MM.1S (cell line): ENCODE results near the gene FRAT2.

Source experiments
- EZH2 ChIP-seq: fragments of 300-600 bp; sonication (generic); optimal IDR thresholded peaks from 2 replicates; pipeline ENCODE3; 2017; ENCODE audit warnings: low read depth, mild to moderate bottlenecking, antibody characterized with exemption, low read length, mixed read lengths
- TF ChIP-seq, protein P1 (sequence below): fragments of 300-600 bp; sonication (generic); IDR thresholded peaks from 2 replicates; pipeline ENCODE4 v1.5.1; 2016; ENCODE audit warnings: antibody characterized with exemption, low read length, mixed read lengths

DNA sequence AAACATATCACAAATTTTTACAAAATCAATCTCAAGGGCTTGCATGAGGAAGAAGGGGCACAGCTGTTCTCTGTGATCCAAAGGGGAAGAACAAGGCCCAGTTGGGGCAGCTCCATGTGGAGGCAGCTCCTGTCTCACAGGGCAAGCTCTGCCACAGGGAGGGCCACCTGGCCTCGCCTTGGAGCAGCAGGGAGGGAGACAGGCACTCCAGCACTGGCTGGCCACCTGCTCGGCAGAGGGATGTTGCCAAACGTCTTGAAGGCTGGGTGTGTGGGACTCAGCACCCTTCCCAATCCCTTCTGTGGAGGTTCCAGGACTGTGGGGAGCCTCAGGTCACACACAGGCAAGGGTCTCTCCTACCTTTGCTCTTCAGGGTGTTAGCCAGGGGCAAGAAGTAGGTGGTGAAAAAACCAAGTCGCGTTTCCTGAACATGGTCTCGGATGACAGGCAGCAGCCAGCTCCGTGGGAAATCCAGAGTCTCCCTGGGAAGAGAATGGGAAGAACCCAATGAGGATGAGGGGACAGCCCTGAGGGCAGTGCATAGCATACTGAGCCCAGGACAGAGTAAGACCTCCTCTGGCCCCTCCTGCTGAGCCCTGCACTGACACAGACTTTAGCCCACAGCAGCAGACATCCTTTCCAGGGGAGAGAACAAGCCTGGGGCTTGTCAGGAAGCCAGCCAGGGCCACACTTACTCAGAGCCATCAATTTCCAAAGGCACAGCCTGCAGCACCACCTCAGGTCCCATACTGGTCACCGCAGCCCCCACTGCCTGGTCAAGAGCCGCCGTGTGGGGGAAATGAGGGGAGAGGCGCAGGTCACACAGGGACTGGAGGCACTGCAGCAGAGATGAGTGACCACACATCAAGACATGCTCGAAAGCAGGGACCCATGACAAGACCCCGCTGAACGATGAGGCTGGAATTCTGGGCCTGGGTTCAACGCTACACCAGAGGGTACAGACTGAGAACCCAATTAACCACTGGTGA lies 44.7 kb upstream of the FRAT2 start:
- TF ChIP-seq, protein P1, sequence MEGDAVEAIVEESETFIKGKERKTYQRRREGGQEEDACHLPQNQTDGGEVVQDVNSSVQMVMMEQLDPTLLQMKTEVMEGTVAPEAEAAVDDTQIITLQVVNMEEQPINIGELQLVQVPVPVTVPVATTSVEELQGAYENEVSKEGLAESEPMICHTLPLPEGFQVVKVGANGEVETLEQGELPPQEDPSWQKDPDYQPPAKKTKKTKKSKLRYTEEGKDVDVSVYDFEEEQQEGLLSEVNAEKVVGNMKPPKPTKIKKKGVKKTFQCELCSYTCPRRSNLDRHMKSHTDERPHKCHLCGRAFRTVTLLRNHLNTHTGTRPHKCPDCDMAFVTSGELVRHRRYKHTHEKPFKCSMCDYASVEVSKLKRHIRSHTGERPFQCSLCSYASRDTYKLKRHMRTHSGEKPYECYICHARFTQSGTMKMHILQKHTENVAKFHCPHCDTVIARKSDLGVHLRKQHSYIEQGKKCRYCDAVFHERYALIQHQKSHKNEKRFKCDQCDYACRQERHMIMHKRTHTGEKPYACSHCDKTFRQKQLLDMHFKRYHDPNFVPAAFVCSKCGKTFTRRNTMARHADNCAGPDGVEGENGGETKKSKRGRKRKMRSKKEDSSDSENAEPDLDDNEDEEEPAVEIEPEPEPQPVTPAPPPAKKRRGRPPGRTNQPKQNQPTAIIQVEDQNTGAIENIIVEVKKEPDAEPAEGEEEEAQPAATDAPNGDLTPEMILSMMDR = no peak
- no peak for TF ChIP-seq EZH2
